HG02798 (cell line): ENCODE results near the gene MEN1.

Experiments
- ATAC-seq: cut with Tn5 transposase; IDR thresholded peaks from one replicate; pipeline ENCODE4 v1.9.1; 2021; ENCODE audit warnings: mild to moderate bottlenecking; ENCODE audit not compliant: unreplicated experiment, poor library complexity

MEN1 gene

DNA sequence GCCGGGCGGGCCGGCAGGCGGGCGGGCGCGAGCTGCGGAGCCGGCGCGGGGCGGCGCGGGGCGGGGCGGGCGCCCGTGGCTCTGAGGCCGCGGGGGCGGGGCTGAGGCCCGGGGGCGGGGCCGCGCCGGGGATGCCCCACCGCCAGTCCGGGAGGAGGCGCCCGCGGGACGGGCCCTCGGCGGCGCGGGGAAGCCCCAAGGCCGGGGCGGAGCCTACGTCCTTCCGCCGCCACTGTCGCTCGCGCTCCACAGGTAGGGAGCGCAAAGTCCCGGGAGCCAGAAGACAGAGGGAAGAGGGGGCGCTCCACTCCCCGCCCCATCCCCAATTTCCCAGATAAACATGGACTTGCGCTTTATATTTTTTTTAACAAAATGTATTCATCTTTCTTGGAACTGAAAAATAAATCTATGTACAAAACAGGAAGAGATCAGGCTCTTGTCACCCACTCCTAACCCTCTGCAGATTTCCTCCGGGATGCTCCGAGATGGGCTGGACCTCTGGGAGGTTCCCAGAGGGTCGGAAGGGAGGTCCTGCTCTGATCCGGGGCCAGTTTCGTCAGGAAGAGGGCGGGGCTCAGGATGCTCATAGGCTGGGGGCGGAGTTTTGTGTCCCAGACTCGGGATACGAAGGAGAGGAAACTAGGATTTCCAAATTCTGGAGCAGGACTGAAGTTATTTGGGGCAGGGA, 7.0 kb downstream of the MEN1 start, which contains the start of gene MAP4K2:
MAP4K2 (minus strand) TSS at position 57 of the 688 bp plus-strand sequence. CDS start 65 bp downstream, outside the sequence.
- ATAC-seq: peak; percentile 77

DNA sequence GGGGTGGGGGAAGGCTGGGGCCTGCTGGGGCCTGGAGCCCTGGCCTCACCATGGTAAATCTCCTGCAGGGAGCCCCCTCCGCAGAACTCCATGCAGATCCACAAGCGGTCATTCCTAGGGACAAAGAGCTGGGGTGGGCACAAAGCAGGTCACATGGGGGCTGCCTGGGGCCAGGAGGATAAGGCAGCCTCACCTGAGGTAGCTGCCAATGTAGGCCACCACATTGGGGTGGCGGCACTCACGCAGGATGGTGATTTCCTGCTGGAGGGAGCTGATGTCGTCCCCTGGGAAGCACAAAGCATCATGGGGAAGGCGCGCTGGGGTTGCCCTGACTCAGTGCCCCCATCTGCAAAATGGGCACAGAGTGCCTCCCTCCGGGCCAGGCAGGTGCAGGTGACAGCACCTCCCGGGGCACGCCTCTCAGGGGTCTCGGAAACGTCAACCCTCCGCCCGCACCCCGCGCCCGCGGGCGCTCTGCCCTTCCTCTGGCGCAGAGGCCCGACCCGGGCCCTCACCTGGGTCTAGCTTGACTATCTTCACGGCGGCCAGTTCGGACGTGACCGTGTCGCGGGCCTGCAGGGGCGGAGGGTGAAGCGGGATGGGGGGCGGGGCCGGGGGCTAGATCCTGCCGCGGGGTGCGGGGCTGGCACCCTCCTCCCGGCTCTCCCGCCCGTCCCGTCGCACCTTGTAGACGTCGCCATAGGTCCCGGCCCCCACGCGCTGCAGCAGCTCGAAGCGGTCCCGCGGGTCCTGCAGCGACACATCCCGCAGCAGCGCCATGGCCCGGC, 7.8 kb downstream of the MEN1 start:
- ATAC-seq: peak; percentile 6

DNA sequence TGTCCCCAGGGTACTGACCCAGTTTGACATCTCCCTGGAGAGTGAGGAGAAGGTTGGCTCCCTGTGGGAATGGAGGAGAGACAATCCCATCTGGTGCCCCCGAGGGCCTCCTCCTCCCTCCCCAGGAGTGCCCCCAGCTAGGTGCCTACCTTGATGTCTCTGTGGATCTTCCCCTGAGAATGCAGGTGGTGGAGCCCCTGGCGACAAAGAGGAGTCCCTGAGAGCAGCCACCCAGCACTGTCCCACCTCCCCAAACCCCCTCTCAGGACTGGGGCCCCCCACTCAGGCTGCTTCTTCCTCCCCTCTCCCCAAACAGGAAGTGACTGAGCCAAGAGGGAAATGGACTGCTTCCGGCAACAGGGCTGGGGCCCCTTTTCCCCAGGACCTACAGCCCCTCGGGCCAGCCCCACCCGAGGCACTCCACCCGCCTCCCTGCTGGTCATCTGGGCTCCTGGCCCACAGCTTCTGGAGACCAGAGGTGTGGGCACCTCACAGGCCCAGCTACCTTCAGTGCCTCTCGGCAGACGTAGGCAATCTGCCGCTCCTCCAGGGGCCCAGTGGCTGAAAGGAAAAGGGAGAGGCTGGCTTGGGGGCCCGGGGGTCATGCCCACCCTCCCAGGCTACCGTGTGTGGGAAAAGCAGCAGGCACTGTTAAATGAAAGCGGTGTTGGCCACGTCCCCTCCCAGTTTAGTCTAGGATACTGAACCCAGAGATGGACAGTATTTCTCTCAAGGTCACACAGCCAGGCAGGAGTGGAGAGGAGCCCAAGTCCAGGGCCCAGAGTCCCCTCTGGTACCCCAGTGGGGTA, 8.6 kb downstream of the MEN1 start:
- no peak for ATAC-seq

DNA sequence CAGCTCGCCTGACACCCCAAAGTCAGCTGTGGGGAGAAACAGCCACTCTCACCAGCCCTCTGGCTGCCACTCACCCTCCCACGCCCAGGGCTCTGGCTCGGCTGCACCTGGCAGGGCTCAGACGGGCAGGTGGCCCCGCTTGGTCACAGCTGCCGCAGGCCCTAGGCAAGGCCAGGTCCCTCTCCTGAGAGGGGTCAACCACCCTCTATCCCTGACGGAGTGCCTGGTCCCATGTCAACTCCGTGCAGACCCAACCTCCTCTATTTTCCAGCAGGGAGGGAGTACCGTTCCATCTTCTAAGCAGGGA, 9.2 kb downstream of the MEN1 start:
- no peak for ATAC-seq

DNA sequence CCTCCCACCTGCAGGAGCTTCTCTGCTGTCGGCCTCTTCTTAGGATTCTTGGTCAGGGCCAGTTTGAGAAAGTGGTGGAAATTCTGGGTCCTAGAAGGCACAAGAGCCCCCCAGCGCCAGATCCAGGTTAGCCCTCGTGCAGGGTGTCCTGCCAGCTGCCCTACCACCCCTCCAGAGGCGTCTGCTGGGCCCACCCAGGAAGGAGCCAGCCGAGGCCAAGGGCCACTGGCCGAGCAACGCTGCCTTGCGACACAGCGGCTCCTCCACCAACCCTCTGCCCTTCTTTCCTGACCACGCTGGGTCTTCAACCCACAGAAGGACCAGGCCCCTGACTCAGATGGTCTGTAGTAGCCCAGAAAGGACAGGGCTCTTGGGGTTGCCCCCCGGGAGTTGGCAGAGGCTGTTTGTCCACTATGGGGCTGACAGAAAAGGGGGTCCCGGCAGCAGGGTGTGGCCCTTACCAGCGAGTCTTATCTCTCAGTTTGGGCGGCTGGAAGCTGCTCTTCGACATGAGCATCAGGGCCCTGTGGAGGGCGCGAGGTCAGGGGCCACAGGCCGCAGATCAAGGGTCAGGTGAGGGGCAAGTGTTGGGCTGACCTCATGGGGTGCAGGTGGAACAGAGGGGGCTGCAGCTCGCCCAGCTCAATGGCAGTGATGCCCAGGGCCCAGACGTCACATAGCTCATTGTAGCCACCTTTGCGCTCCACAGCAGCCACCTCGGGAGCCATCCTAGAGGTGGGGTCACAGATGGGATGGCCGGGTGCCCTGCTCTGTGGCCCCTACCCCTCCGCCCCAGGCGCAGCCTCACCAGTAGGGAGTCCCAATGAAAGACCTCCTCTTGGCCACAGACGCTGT, 9.8 kb downstream of the MEN1 start:
- ATAC-seq: no peak

DNA sequence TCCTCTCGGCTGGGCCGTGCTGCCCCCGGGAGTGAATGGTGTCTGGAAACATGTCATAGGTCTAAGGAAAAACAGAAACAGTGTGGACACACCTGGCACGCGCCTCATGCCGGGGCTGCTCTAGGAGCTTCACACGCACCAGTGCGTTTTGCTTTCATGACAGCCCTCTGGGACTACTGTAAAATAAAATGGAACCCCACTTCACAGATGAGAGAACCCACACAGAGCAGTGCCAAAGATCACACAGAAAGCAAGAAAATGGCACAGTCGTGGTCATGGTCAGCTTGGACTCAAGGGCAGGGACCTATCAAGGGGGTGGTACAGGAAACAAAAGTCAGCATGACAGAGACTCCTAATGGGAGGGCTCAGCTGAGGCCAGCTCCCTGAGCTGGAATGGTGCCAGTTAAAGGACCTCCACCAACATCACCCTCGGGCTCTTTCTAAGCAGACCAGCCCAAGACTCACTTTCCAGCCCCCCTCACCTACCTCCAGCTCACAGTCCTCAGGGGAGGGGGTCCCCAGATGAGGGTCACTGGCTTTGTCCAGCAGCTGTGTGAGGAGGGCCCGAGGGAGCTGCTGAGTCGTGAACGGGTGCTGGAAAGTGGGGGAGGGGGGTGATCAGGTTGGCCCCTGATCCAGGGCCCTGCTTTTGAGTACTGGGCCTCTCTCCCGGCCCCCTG, 10.6 kb downstream of the MEN1 start:
- ATAC-seq: no peak

DNA sequence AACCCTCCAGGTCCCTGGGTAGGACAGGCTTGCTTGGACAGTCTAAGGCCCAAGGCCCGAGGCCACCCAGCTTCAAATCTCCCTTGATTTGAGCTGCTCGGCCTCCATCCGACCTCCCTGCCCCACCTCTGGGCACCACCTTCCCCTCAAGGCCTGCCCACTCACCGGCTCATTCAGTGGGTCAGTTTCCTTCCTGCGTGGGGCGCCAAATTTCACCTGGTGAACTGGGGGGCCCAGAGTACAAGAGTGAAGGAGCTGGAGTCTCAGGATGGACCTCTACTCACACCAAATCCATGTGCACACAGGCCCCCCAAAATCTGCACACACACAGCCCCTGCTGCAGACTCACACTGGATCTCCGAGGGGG, 11.1 kb downstream of the MEN1 start:
- no peak for ATAC-seq

DNA sequence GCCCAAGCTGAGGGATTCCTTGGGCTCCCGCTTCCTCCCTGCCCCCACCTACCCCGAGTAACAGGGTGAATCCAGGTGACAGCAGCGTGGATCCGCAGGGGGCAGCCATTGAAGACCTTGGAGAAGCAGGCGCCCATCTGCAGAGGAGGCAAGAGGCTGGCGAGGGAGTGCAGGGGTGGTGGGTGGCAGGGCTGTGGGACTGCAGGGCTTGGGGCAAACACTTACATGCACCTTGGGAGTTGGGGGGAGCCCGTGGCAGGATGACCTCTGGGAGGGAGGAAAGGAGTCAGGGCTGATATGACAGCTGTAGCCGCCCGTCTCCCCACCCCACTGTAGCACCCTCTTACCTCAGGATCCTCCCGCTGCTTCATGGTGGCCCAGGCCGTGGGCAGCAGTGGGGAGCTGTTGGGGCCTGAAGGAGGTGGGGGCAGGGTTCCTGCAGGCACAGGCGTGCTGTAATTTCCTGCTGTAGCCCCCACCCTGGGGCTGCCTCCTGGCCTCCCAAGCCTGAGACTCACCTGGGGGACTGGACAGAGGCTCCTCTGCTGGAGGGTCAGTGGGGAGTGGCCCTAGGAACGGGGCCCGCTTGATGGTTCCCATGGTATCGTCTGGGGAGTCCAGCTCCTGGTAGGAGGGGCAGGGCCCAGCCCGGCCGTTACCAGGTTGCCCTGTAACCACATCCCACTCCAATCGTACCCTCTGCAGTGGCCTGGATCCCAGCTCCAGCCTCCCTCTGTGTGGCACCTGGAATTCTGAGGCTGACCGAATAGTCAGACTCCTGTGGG, 13.4 kb downstream of the MEN1 start:
- ATAC-seq: no peak

DNA sequence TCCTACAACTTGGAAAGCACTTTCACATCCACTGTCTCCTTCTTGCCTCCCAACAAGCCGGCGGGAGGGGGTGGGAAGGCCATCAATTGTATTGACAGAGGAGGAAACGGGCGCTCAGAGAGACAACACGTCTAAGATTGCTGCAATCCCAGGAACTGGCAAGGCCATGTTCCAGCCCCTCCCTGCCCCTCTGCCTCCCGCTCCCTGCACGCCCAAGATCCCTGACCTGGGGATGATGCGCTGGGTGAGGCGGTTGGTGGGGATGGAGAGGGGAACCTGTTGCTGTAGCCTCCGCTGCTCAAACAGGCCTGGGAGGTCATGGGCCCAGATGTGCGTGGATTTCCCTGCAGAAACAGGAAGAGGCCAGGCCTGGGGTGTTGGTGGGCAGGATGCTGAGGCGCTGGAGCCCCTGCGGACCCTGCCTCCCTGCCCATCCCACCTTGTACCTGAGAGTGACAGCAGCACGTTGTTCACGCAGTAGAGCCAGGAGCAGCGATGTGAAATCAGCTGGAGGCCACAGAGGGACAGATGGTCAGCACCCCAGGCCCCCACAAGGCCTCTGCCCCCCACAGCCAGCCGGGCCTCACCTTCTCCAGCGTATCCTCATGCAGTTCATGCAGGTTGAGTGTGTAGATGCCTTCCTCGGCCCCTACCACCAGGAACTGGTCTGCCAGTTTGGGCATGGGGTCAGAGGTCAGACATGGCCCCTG, 14.1 kb downstream of the MEN1 start:
- no peak for ATAC-seq

DNA sequence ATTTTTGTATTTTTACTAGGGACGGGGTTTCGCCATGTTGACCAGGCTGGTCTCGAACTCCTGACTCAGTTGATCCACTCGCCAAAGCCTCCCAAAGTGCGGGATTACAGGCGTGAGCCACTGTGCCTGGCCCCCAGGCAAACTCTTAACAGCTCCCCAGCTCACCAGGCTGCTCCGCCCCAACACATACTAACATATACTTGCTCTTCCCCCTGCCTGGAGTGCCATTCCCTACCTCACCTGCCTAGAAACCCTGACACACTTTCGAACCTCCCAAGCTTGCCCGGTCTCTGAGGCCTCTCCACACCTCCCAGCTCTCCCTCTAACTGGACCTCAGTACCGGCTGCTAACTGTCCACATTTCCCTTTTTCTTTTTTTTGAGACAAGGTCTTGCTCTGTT, 15.8 kb downstream of the MEN1 start:
- ATAC-seq: no peak

DNA sequence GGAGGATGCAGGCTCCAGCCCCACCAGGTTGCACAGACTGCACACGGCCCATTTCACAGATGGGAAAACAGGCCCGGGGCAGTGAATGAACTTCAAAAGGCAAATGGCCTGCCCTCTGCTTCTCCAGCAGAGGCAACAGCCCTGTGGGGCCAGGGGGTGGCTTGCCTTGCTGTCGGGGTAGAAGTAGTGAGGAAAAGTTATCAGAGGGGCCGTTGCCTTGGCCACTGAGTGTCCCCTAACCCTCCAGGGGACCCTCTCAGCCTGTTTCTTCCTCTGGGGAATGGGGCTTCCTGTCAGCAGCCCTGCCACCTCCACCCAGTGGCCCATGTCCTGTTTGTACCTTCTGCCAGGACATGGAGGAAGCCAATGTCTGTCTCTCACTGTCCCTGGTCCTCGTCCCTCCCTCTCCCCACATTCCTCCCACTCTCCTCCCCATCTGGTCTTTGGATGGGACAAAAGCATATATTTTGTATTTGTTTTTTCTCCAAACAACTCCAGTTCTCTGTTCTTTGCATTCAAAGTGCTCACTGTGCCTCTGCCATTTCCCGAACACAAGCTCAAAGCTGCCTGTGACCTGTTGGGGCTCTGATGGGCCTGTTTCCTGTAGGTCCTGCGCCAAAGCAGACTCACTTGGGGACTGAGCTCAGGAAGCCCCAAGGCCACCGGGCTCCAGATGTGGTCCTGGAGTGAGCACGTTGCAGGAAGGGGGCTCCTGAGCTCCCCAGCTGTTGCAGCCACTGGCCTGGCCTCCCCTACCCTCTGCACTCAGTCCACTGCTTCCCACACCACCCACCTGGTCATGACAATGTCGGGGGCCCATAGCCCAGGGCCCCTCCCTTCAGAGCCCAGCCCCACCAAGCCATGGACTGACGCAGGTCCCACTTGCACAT, 16.8 kb downstream of the MEN1 start:
- no peak for ATAC-seq

DNA sequence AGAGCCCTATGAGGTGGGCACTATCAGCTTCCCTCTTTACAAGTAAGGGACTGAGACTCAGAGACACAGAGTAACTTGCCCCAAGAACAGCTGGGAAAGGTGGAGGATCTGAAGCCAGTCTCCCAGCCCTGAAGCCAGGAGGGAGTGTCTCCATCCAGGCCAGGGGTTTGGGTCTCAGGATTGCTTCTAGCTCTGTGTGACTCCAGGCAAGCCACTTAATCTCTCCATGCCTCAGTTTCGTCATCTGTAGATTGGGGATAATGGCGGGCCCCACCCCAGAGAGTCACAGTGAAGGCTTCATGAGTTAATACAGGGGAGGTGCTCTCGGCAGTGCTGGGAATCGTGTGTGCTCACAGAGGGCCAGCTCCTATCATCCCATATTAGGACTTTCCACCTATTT, 17.9 kb downstream of the MEN1 start:
- ATAC-seq: no peak

DNA sequence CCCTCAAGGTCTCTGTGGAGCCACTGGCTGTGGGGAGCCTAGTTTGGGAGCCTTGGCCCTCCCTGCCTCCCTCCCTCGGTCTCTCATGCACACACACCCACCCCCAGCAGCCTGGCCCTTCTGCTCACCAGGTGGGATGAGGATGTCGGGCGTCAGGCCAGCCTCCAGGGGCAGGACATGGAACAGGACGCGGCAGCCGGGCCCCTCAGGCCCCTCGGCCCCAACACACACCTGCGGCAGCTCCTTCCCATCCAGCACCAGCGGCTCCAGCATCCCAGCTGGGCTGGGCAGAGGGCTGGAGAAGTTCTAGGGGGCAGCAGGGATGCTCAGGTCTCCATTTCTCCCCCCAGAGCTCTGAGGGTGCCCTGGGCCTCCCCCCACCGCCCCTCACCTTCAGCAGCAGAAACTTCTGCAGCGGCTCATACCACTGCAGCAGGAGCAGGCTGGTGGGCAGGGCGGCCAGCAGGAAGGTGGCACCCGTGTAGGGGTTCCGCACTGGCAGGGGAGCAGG, 18.5 kb downstream of the MEN1 start:
- ATAC-seq: no peak

DNA sequence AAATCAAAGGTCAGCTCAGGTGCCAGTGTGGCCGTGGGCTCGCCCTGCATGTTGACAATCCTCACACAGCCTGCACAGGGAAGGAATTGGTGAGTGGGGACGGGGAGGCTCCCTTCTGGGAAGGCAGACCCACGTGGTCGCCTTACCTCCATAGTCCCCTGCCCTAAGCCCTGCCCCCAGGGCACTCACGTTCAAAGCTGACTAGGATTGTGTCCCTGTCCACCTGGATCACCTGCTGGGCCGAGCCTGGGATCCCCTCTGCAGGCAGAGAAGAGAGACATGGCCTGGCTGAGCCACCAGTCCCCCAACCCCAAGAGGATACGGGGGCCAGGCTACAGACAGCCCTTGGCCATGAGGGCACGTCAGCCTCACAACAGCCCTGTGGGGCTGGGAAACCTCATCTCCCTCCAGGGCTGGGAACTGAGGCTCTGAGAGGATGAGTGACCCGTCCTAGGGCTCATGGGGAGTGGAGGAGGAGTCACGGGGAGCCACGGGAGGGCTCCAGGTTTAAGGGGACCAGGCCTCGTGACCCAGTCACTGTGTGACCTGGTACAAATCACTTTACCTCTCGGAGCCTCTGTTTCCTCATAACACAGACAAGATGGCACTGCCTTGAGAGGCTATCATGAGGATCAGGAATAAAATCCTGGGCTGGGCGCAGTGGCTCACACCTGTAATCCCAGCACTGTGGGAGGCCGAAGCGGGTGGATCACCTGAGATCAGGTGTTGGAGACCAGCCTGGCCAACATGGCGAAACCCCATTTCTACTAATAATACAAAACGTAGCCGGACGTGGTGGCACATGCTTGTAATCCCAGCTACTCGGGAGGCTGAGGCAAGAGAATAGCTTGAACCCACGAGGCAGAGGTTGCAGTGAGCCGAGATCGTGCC, 19.9 kb downstream of the MEN1 start:
- ATAC-seq: no peak

DNA sequence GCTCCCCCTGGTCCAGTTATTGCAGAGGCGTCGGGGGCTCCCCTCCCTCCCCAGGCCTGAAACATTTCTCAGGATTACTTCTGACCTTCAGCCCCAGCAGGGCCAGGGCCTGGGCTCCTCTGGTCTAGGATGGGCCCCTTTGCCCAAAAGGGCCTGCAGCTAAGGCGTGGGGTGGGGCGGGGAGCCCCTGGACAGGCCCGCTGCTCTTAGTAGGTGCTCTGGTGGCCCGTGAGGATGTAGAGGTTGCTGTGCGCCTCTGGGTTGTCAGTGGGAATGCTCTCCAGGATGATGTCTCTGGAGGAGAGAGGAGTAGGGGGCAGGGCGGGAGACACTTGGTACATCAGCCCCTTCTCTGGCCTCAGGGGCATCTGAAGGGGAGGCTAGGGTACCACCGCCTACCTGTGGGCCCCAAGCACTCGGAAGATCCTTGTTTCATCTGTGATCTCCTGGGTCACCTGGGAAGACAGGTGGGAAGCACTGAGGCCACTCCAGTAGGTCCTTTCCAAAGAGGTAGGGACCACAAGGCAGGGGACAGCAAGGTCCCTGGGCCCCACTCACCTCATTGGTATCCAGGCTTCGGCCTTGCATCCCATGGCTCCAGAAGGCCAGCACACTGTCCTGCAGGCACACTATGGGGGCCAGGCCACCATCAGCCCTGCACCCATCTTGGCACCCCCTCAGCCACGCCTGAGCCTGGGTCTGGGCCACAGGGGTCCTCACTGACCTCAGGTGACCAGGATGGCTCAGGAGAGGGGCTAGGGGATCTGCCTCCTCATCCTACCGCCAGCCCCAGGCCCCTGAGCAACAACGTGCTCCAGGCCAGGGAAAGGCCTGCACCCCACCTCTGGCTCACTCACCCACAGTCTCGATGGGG, 20.8 kb downstream of the MEN1 start:
- no peak for ATAC-seq
